ENCODE data around the gene GPBP1L1.

Gene GPBP1L1

GRCh38 chr1:45660336-45660735 is 26.0 kb downstream of the GPBP1L1 start:
- no peak for DNase-seq
- no peak overlapping the region for H2AK5ac ChIP-seq (ENCODE audit: low read length, severe bottlenecking)
- no peak overlapping the region for H4K91ac ChIP-seq (ENCODE audit: low read length)
- WGBS = 92% methylated on average over 1 of the region's 2 CpGs
- H3K14ac ChIP-seq (ENCODE audit: low read length in 2 of 2) = no peak overlapping the region
- H3K23ac ChIP-seq (ENCODE audit: low read length in 2 of 2) = no peak overlapping the region
- no peaks in the 10 kb centered on the region for H3K9me3 ChIP-seq (ENCODE audit: control insufficient read depth, low read length)
- H3K4ac ChIP-seq (ENCODE audit: low read depth in 1 of 2, low read length in 2 of 2) = no peak overlapping the region
- peaks cover 22% of the 10 kb centered on the region for H3K79me1 ChIP-seq (replicated peaks; ENCODE audit: low read length, poor library complexity, severe bottlenecking)
- H2BK15ac ChIP-seq (ENCODE audit: low read depth, poor library complexity, severe bottlenecking) = no peak overlapping the region
- no peak overlapping the region for H4K8ac ChIP-seq (ENCODE audit: low read length)
- H3K4me2 ChIP-seq (ENCODE audit: low read length, poor library complexity, severe bottlenecking) = no peak overlapping the region
- no peak overlapping the region for H2BK12ac ChIP-seq (ENCODE audit: low read length in 2 of 2)
- H2AFZ ChIP-seq (ENCODE audit: low read depth, low read length) = no peak overlapping the region
- no peak overlapping the region for H3K4me3 ChIP-seq (ENCODE audit: insufficient read depth in 1 of 2, low read depth in 1 of 2, low read length in 2 of 2)
- no peaks in the 10 kb centered on the region for H3K27me3 ChIP-seq (ENCODE audit: control insufficient read depth in 1 of 2, insufficient read depth in 1 of 2, low read length in 2 of 2)
- no peak overlapping the region for H2BK5ac ChIP-seq (ENCODE audit: low read depth, low read length, poor library complexity, severe bottlenecking)
- H3K9ac ChIP-seq (ENCODE audit: low read length) = no peak overlapping the region
- H3K18ac ChIP-seq (ENCODE audit: low read depth in 1 of 2, low read length in 2 of 2) = no peak overlapping the region
- no peaks in the 10 kb centered on the region for H3K4me1 ChIP-seq (ENCODE audit: control insufficient read depth, insufficient read depth, low read depth, low read length)
- no peak overlapping the region for H3K27ac ChIP-seq (ENCODE audit: low read length, poor library complexity, severe bottlenecking)
- no peak overlapping the region for H2BK120ac ChIP-seq (ENCODE audit: low read depth, low read length)
- peaks cover 35 to 64% of the 10 kb centered on the region in 2 experiments for H3K36me3 ChIP-seq (ENCODE audit: control insufficient read depth in 1 of 2, insufficient read depth in 2 of 2, low read depth in 1 of 2, low read length in 2 of 2)

GRCh38 chr1:45659222-45659621 is 27.1 kb downstream of the GPBP1L1 start:
- H2AFZ ChIP-seq (ENCODE audit: low read depth, low read length) = no peak overlapping the region
- H4K8ac ChIP-seq (ENCODE audit: low read length) = no peak overlapping the region
- no peak overlapping the region for H3K23ac ChIP-seq (ENCODE audit: low read length in 2 of 2)
- no peak overlapping the region for H3K4me3 ChIP-seq (ENCODE audit: insufficient read depth in 1 of 2, low read depth in 1 of 2, low read length in 2 of 2)
- H3K9ac ChIP-seq (ENCODE audit: low read length) = no peak overlapping the region
- no peak overlapping the region for H2BK12ac ChIP-seq (ENCODE audit: low read length in 2 of 2)
- no peaks in the 10 kb centered on the region for H3K4me1 ChIP-seq (ENCODE audit: control insufficient read depth, insufficient read depth, low read depth, low read length)
- no peak overlapping the region for H3K14ac ChIP-seq (ENCODE audit: low read length in 2 of 2)
- no peak overlapping the region for H3K4ac ChIP-seq (ENCODE audit: low read depth in 1 of 2, low read length in 2 of 2)
- H3K36me3 ChIP-seq (ENCODE audit: control insufficient read depth in 1 of 2, insufficient read depth in 2 of 2, low read depth in 1 of 2, low read length in 2 of 2) = peaks cover 36 to 75% of the 10 kb centered on the region in 2 experiments
- no peak overlapping the region for H4K91ac ChIP-seq (ENCODE audit: low read length)
- H3K4me2 ChIP-seq (ENCODE audit: low read length, poor library complexity, severe bottlenecking) = no peak overlapping the region
- WGBS = 100% methylated on average over 1 of the region's 2 CpGs
- H3K27me3 ChIP-seq (ENCODE audit: control insufficient read depth in 1 of 2, insufficient read depth in 1 of 2, low read length in 2 of 2) = no peaks in the 10 kb centered on the region
- H3K79me1 ChIP-seq (replicated peaks; ENCODE audit: low read length, poor library complexity, severe bottlenecking) = peaks cover 28% of the 10 kb centered on the region
- no peak overlapping the region for H3K27ac ChIP-seq (ENCODE audit: low read length, poor library complexity, severe bottlenecking)
- DNase-seq = no peak
- no peaks in the 10 kb centered on the region for H3K9me3 ChIP-seq (ENCODE audit: control insufficient read depth, low read length)
- no peak overlapping the region for H2BK5ac ChIP-seq (ENCODE audit: low read depth, low read length, poor library complexity, severe bottlenecking)
- H3K18ac ChIP-seq (ENCODE audit: low read depth in 1 of 2, low read length in 2 of 2) = no peak overlapping the region
- no peak overlapping the region for H2BK120ac ChIP-seq (ENCODE audit: low read depth, low read length)
- H2BK15ac ChIP-seq (ENCODE audit: low read depth, poor library complexity, severe bottlenecking) = no peak overlapping the region
- no peak overlapping the region for H2AK5ac ChIP-seq (ENCODE audit: low read length, severe bottlenecking)

DNA sequence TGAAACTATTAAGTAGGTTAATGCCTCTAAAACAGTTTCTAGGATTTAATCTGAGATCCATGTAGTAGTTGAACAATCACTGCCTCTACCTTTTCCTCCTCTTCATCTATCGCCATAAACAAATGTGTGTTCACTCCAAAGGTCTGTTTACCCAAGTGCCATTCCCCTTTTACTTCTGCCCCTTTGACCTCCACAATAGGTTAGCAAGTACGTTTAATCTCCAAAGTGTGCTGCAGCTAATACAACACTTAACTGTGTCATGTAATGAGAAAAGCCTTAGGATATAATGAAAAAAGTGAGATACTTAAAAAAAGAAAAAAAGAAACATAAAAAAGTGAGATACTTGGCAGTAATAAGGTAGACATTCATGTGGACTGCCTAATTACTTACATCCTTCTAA is 28.2 kb downstream of the GPBP1L1 start:
- H3K9ac ChIP-seq (ENCODE audit: low read length) = no peak overlapping the region

DNA sequence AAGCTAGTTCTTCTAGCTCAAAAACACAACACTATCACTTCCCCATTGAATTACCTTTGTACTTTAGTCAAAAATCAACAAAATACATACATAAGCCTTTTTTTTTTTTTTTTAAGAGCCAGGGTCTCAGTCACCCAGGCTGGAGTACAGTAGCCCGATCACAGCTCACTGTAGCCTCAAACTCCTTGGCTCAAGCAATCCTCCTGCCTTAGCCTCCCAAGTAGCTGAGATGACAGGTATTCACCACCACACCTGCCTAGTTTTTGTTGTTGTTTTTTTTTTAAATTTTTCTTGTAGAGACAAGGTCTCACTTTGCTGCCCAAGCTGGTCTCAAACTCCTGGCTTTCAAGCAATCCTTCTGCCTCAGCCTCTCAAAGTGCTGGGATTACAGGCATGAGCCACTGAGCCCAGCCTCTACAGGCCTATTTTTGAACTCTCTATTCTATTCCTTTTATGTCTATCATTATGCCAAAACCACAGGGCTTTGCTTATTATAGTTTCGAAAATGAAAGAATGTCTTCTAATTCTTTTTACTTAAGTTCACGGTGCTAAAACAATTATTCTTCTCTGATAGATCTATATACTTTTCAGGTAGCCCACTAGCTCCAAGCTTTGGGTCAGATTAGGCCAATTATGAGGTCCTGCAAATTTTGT is 29.6 kb downstream of the GPBP1L1 start:
- no peak overlapping the region for H3K18ac ChIP-seq (ENCODE audit: low read depth in 1 of 2, low read length in 2 of 2)
- no peaks in the 10 kb centered on the region for H3K4me1 ChIP-seq (ENCODE audit: control insufficient read depth, insufficient read depth, low read depth, low read length)
- no peak overlapping the region for H2BK12ac ChIP-seq (ENCODE audit: low read length in 2 of 2)
- H4K8ac ChIP-seq (ENCODE audit: low read length) = no peak overlapping the region
- H3K9ac ChIP-seq (ENCODE audit: low read length) = no peak overlapping the region
- WGBS = 100% methylated on average over 1 of the region's 3 CpGs
- no peak overlapping the region for H3K4ac ChIP-seq (ENCODE audit: low read depth in 1 of 2, low read length in 2 of 2)
- peaks cover 41 to 96% of the 10 kb centered on the region in 2 experiments for H3K36me3 ChIP-seq (ENCODE audit: control insufficient read depth in 1 of 2, insufficient read depth in 2 of 2, low read depth in 1 of 2, low read length in 2 of 2)
- no peak overlapping the region for H2BK120ac ChIP-seq (ENCODE audit: low read depth, low read length)
- H3K27me3 ChIP-seq (ENCODE audit: control insufficient read depth in 1 of 2, insufficient read depth in 1 of 2, low read length in 2 of 2) = no peaks in the 10 kb centered on the region
- no peak overlapping the region for H4K91ac ChIP-seq (ENCODE audit: low read length)
- no peak overlapping the region for H2BK15ac ChIP-seq (ENCODE audit: low read depth, poor library complexity, severe bottlenecking)
- no peak overlapping the region for H2BK5ac ChIP-seq (ENCODE audit: low read depth, low read length, poor library complexity, severe bottlenecking)
- no peak overlapping the region for H3K23ac ChIP-seq (ENCODE audit: low read length in 2 of 2)
- H3K79me1 ChIP-seq (replicated peaks; ENCODE audit: low read length, poor library complexity, severe bottlenecking) = peaks cover 33% of the 10 kb centered on the region
- no peak overlapping the region for H3K14ac ChIP-seq (ENCODE audit: low read length in 2 of 2)
- no peak overlapping the region for H3K4me2 ChIP-seq (ENCODE audit: low read length, poor library complexity, severe bottlenecking)
- no peak overlapping the region for H3K27ac ChIP-seq (ENCODE audit: low read length, poor library complexity, severe bottlenecking)
- no peak for DNase-seq
- H2AK5ac ChIP-seq (ENCODE audit: low read length, severe bottlenecking) = no peak overlapping the region
- H2AFZ ChIP-seq (ENCODE audit: low read depth, low read length) = no peak overlapping the region
- H3K4me3 ChIP-seq (ENCODE audit: insufficient read depth in 1 of 2, low read depth in 1 of 2, low read length in 2 of 2) = no peak overlapping the region
- no peaks in the 10 kb centered on the region for H3K9me3 ChIP-seq (ENCODE audit: control insufficient read depth, low read length)

More for the DNA sequence above, 28.2 kb downstream of the GPBP1L1 start:
- no peak for DNase-seq
- peaks cover 39 to 83% of the 10 kb centered on the region in 2 experiments for H3K36me3 ChIP-seq (ENCODE audit: control insufficient read depth in 1 of 2, insufficient read depth in 2 of 2, low read depth in 1 of 2, low read length in 2 of 2)
- H3K79me1 ChIP-seq (replicated peaks; ENCODE audit: low read length, poor library complexity, severe bottlenecking) = peaks cover 29% of the 10 kb centered on the region
- H4K91ac ChIP-seq (ENCODE audit: low read length) = no peak overlapping the region
- H3K27me3 ChIP-seq (ENCODE audit: control insufficient read depth in 1 of 2, insufficient read depth in 1 of 2, low read length in 2 of 2) = no peaks in the 10 kb centered on the region
- no peaks in the 10 kb centered on the region for H3K9me3 ChIP-seq (ENCODE audit: control insufficient read depth, low read length)
- H3K4ac ChIP-seq (ENCODE audit: low read depth in 1 of 2, low read length in 2 of 2) = no peak overlapping the region
- H2AK5ac ChIP-seq (ENCODE audit: low read length, severe bottlenecking) = no peak overlapping the region
- no peaks in the 10 kb centered on the region for H3K4me1 ChIP-seq (ENCODE audit: control insufficient read depth, insufficient read depth, low read depth, low read length)
- H3K18ac ChIP-seq (ENCODE audit: low read depth in 1 of 2, low read length in 2 of 2) = no peak overlapping the region
- H2BK120ac ChIP-seq (ENCODE audit: low read depth, low read length) = no peak overlapping the region
- H4K8ac ChIP-seq (ENCODE audit: low read length) = no peak overlapping the region
- no peak overlapping the region for H3K14ac ChIP-seq (ENCODE audit: low read length in 2 of 2)
- no peak overlapping the region for H3K23ac ChIP-seq (ENCODE audit: low read length in 2 of 2)
- H3K27ac ChIP-seq (ENCODE audit: low read length, poor library complexity, severe bottlenecking) = no peak overlapping the region
- H2AFZ ChIP-seq (ENCODE audit: low read depth, low read length) = no peak overlapping the region
- no peak overlapping the region for H2BK5ac ChIP-seq (ENCODE audit: low read depth, low read length, poor library complexity, severe bottlenecking)
- H2BK12ac ChIP-seq (ENCODE audit: low read length in 2 of 2) = no peak overlapping the region
- WGBS = 93% methylated on average over 1 of the region's 2 CpGs
- H3K4me3 ChIP-seq (ENCODE audit: insufficient read depth in 1 of 2, low read depth in 1 of 2, low read length in 2 of 2) = no peak overlapping the region
- no peak overlapping the region for H2BK15ac ChIP-seq (ENCODE audit: low read depth, poor library complexity, severe bottlenecking)
- no peak overlapping the region for H3K4me2 ChIP-seq (ENCODE audit: low read length, poor library complexity, severe bottlenecking)

All from mesenchymal stem cell (in vitro differentiated cells and primary cell).